HepG2 (cell line): ENCODE measurements around the gene ATP2A3. TPM values are rescaled to one million over a fixed set of nuclear protein-coding genes. Genes with fewer than 3 reads are reported as not detected.

Experiments
- ATAC-seq: fragments of 200-7000 bp; cut with Tn5 transposase; 3 replicates; pipeline ENCODE4 v1.9.1; 2020; ENCODE audit warnings: mild to moderate bottlenecking, moderate library complexity
- BruUV-seq: library from RNA; stranded (reverse); fragments of 400-500 nt; replicated peaks from 2 replicates; lab custom pipeline; 2021; lab: Mats Ljungman, UMichigan
- CTCF ChIA-PET: fragments of 300-600 bp; formaldehyde crosslinking; extraction: SDS; loops from one replicate; lab custom pipeline; 2021; ENCODE audit warnings: low total read pairs, inconsistent platforms, low intra/inter-chr PET ratio; lab: Yijun Ruan, JAX
- POLR2A ChIA-PET: fragments of 350-600 bp; sonication (Branson Sonifier 250); formaldehyde crosslinking; loops from one replicate; lab custom pipeline; 2020; ENCODE audit warnings: antibody characterized with exemption, inconsistent platforms; lab: Yijun Ruan, JAX
- DNase-seq: peaks from one replicate; pipeline ENCODE4 v3.0.0-alpha.2; 2015; ENCODE audit warnings: low spot score
- FAIRE-seq: peaks from 3 replicates; lab custom pipeline; 2011; peaks lifted over from hg19 to GRCh38; lab: Jason Lieb, UNC
- H2AFZ ChIP-seq: one replicate; pipeline ENCODE4 v1.6.1; 2011; ENCODE audit warnings: low read length, inconsistent platforms
- H3K27ac ChIP-seq: fragments of 300-600 bp; 3 replicates; pipeline ENCODE4 v1.8.0; 2011; ENCODE audit warnings: mixed run types, mild to moderate bottlenecking, mixed read lengths, low read length, inconsistent platforms; ENCODE audit not compliant: insufficient read depth; ENCODE audit errors: extremely low read length
- H3K27me3 ChIP-seq, 2 experiments: fragments of 200-600 bp in 1 of 2; 2 replicates in 1 of 2; 3 replicates in 1 of 2; pipeline versions ENCODE4 v1.6.0 to v1.8.0; 2011; ENCODE audit warnings: low read length in 2 of 2, mild to moderate bottlenecking in 2 of 2, moderate library complexity in 2 of 2, inconsistent platforms in 1 of 2; ENCODE audit not compliant: insufficient read depth in 2 of 2, control insufficient read depth in 1 of 2
- H3K36me3 ChIP-seq, 2 experiments: fragments of 200-600 bp in 1 of 2; replicated peaks in 1 of 2; 2 replicates in 1 of 2; 3 replicates in 1 of 2; pipeline versions ENCODE4 v1.5.1 to v1.8.0; 2011; ENCODE audit warnings: low read length in 2 of 2, inconsistent platforms in 1 of 2; ENCODE audit not compliant: insufficient read depth in 2 of 2, control insufficient read depth in 1 of 2
- H3K4me1 ChIP-seq: 2 replicates; pipeline ENCODE4 v1.5.1; 2012; ENCODE audit warnings: low read length, inconsistent platforms; ENCODE audit not compliant: insufficient read depth
- H3K4me2 ChIP-seq: 2 replicates; pipeline ENCODE4 v1.6.0; 2011; ENCODE audit warnings: low read depth, low read length, inconsistent platforms
- H3K4me3 ChIP-seq, 3 experiments: fragments of 200-600 bp in 1 of 3; sonication (generic), shearing (Covaris generic) in 1 of 3; replicated peaks in 1 of 3; 2 replicates each; pipeline ENCODE4 v1.5.1; 2011 to 2016; ENCODE audit warnings: low read length in 3 of 3, inconsistent platforms in 2 of 3, low read depth in 2 of 3, mild to moderate bottlenecking in 2 of 3, control low read depth in 1 of 3, mixed read lengths in 1 of 3; ENCODE audit not compliant: insufficient read depth in 1 of 3
- H3K79me2 ChIP-seq: one replicate; pipeline ENCODE4 v1.6.1; 2011; ENCODE audit warnings: low read length, inconsistent platforms; ENCODE audit not compliant: insufficient read depth
- H3K9ac ChIP-seq: 2 replicates; pipeline ENCODE4 v1.6.0; 2011; ENCODE audit warnings: mild to moderate bottlenecking, low read depth, low read length, inconsistent platforms; ENCODE audit not compliant: insufficient read depth
- H3K9me3 ChIP-seq: 2 replicates; pipeline ENCODE4 v1.5.1; 2012; ENCODE audit warnings: mild to moderate bottlenecking, low read length
- H4K20me1 ChIP-seq: 2 replicates; pipeline ENCODE4 v1.6.0; 2011; ENCODE audit warnings: inconsistent platforms, mild to moderate bottlenecking, low read length, moderate library complexity; ENCODE audit not compliant: insufficient read depth
- RFXANK ChIP-seq: IDR thresholded peaks from 2 replicates; pipeline ENCODE4 v1.6.1; 2016
- SUZ12 ChIP-seq: fragments of 150-350 bp; IDR thresholded peaks from 2 replicates; pipeline ENCODE4 v1.6.1; 2014; ENCODE audit warnings: low read depth, low read length
- XRCC5 ChIP-seq: fragments of 200-400 bp; formaldehyde crosslinking; optimal IDR thresholded peaks from 2 replicates; pipeline ENCODE3; 2017; ENCODE audit warnings: mild to moderate bottlenecking, low read length
- ZNF335 ChIP-seq: sonication (generic); formaldehyde crosslinking; IDR thresholded peaks from 2 replicates; pipeline ENCODE4 v1.4.0; 2020; ENCODE audit warnings: missing genetic modification reagents
- ZNF879 ChIP-seq: sonication (generic); formaldehyde crosslinking; IDR thresholded peaks from 2 replicates; pipeline ENCODE4 v1.8.1; 2023; ENCODE audit warnings: missing genetic modification reagents
- WGBS: methylation state at CpG from one replicate; pipeline ENCODE4 v1.1.6; 2017; ENCODE audit warnings: low lambda C conversion rate; 5-methylcytosine and 5-hydroxymethylcytosine counted together
- in situ Hi-C: cut with HindIII; loops from 2 replicates; pipeline ENCODE4 v1.10.0; 2017; ENCODE audit warnings: low pct_unique_long_range_greater_than_20kb; ENCODE audit not compliant: extremely low pct_ligation_motif_present
- intact Hi-C: fragments of 100-400 bp; cut with micrococcal nuclease; formaldehyde crosslinking; loops from one replicate; pipeline ENCODE4 v1.10.0; 2022; ENCODE audit not compliant: unreplicated experiment
- polyA plus RNA-seq, 8 experiments: library from polyadenylated mRNA; depleted of rRNA in 3 of 8; stranded (reverse) in 7 of 8; unstranded in 1 of 8; fragments of >200 nt; fragmentation: Illumina TruSeq in 4 of 8; extraction: Trizol in 4 of 8; gene quantifications; 2 replicates each; pipeline versions ENCODE4 v1.2.1 to v1.2.3, GENCODE V29; 2011 to 2016; ENCODE audit warnings: low read depth in 4 of 8, missing spikeins in 1 of 8, mixed read lengths in 1 of 8; ENCODE audit not compliant: insufficient read depth in 1 of 8
- total RNA-seq, 5 experiments: library from RNA; depleted of rRNA; stranded (reverse); fragments of >200 nt; fragmentation: Illumina TruSeq; extraction: Trizol; gene quantifications; 2 replicates each; pipeline ENCODE4 v1.2.3, GENCODE V29; 2016; ENCODE audit warnings: low read depth in 1 of 5
- TF ChIP-seq, protein P1 (sequence below): sonication (generic); formaldehyde crosslinking; IDR thresholded peaks from 2 replicates; pipeline ENCODE4 v1.4.0; 2020; ENCODE audit warnings: low read depth, missing genetic modification reagents

ATP2A3 gene
- total and polyA plus RNA-seq, 2 of the 13 experiments (the other 11 are each of a cell fraction or from before 2014, with no cell fraction given), result 0.07 TPM; not detected in 1

GRCh38 chr17:4006745-4007211 lies 42.5 kb upstream of the ATP2A3 start:
- H3K4me2 ChIP-seq, result no peak overlapping the region
- no peak overlapping the region for H3K27ac ChIP-seq
- H2AFZ ChIP-seq, result no peak overlapping the region
- POLR2A ChIA-PET, result no interaction called here
- no peaks in the 10 kb centered on the region for H3K79me2 ChIP-seq
- DNase-seq, result no peak
- H3K36me3 ChIP-seq, result peaks cover 8 to 31% of the 10 kb centered on the region in 2 experiments
- H4K20me1 ChIP-seq, result no peaks in the 10 kb centered on the region
- ATAC-seq, result no peak
- H3K9me3 ChIP-seq, result no peaks in the 10 kb centered on the region
- no peak overlapping the region for H3K9ac ChIP-seq
- CTCF ChIA-PET, result interaction anchor here (3.7 kb wide), 1 partner anchor 72 kb away, joined by 37 read pairs; no protein-coding TSS in a partner anchor
- intact Hi-C loops (no loop called here), in situ Hi-C loops (no loop called here)
- BruUV-seq, result no TSS peak
- peaks cover 33% of the 10 kb centered on the region for H3K4me1 ChIP-seq
- H3K4me3 ChIP-seq, result no peak overlapping the region
- no peak for FAIRE-seq
- H3K27me3 ChIP-seq, result no peaks in the 10 kb centered on the region
- 88% methylated on average over 8 of the region's 8 CpGs for WGBS
- TF ChIP-seq XRCC5 (no peak), RFXANK (CRISPR knock-in tag) (no peak), SUZ12 (no peak), ZNF879 (CRISPR knock-in tag) (no peak), ZNF335 (CRISPR knock-in tag) (no peak)
- TF ChIP-seq, protein P1, sequence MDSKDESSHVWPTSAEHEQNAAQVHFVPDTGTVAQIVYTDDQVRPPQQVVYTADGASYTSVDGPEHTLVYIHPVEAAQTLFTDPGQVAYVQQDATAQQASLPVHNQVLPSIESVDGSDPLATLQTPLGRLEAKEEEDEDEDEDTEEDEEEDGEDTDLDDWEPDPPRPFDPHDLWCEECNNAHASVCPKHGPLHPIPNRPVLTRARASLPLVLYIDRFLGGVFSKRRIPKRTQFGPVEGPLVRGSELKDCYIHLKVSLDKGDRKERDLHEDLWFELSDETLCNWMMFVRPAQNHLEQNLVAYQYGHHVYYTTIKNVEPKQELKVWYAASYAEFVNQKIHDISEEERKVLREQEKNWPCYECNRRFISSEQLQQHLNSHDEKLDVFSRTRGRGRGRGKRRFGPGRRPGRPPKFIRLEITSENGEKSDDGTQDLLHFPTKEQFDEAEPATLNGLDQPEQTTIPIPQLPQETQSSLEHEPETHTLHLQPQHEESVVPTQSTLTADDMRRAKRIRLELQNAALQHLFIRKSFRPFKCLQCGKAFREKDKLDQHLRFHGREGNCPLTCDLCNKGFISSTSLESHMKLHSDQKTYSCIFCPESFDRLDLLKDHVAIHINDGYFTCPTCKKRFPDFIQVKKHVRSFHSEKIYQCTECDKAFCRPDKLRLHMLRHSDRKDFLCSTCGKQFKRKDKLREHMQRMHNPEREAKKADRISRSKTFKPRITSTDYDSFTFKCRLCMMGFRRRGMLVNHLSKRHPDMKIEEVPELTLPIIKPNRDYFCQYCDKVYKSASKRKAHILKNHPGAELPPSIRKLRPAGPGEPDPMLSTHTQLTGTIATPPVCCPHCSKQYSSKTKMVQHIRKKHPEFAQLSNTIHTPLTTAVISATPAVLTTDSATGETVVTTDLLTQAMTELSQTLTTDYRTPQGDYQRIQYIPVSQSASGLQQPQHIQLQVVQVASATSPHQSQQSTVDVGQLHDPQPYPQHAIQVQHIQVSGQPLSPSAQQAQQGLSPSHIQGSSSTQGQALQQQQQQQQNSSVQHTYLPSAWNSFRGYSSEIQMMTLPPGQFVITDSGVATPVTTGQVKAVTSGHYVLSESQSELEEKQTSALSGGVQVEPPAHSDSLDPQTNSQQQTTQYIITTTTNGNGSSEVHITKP (CRISPR knock-in tag), result no peak
- TF ChIP-seq, all 625 proteins: peak for 0
